HEK293 (cell line): ENCODE results near the gene LY6G6F.

ENCODE experiments used
- CTCF ChIA-PET: fragments of 350-600 bp; formaldehyde crosslinking; extraction: SDS; loops from one replicate; lab custom pipeline; 2021; ENCODE audit warnings: antibody characterized with exemption; lab: Yijun Ruan, JAX
- POLR2A ChIA-PET: fragments of 300-600 bp; formaldehyde crosslinking; extraction: SDS; loops from one replicate; lab custom pipeline; 2020; ENCODE audit warnings: antibody characterized with exemption, inconsistent platforms; lab: Yijun Ruan, JAX
- H3K27ac ChIP-seq: fragments of 200-500 bp; sonication (Bioruptor generic); 2 replicates; pipeline ENCODE4 v1.5.1; 2014; ENCODE audit warnings: low read depth, low read length, control low read depth, inconsistent platforms; ENCODE audit errors: extremely low read depth
- H3K36me3 ChIP-seq, 2 experiments: fragments of 200-500 bp in 1 of 2; sonication (Bioruptor generic) in 1 of 2; 1 replicate in 1 of 2; 2 replicates in 1 of 2; pipeline ENCODE4 v1.5.1; 2014 to 2017; ENCODE audit warnings: inconsistent platforms in 2 of 2, low read length in 2 of 2; ENCODE audit not compliant: control insufficient read depth in 2 of 2, insufficient read depth in 1 of 2
- H3K4me1 ChIP-seq: fragments of 200-500 bp; sonication (Bioruptor generic); 2 replicates; pipeline ENCODE4 v1.5.1; 2014; ENCODE audit warnings: mild to moderate bottlenecking, low read length, inconsistent platforms; ENCODE audit not compliant: control insufficient read depth, insufficient read depth
- H3K4me3 ChIP-seq: 2 replicates; pipeline ENCODE4 v1.5.1; 2011; ENCODE audit warnings: low read depth, mild to moderate bottlenecking, control low read depth, low read length, moderate library complexity
- H3K9me3 ChIP-seq: fragments of 200-500 bp; sonication (Bioruptor generic); 2 replicates; pipeline ENCODE4 v1.5.1; 2014; ENCODE audit warnings: low read depth, low read length, inconsistent platforms; ENCODE audit not compliant: control insufficient read depth, insufficient read depth
- GLIS1 ChIP-seq: fragments of 450-650 bp; formaldehyde crosslinking; IDR thresholded peaks from 2 replicates; pipeline ENCODE4 v1.5.1; 2016; ENCODE audit warnings: missing biosample characterization, missing genetic modification characterization
- GLIS2 ChIP-seq: fragments of 450-650 bp; formaldehyde crosslinking; IDR thresholded peaks from 2 replicates; pipeline ENCODE4 v1.5.1; 2016; ENCODE audit warnings: missing biosample characterization, missing genetic modification characterization
- HIC1 ChIP-seq: fragments of 450-650 bp; formaldehyde crosslinking; IDR thresholded peaks from 2 replicates; pipeline ENCODE4 v1.5.1; 2016; ENCODE audit warnings: missing biosample characterization, missing genetic modification characterization
- HOXD13 ChIP-seq: sonication (generic); formaldehyde crosslinking; IDR thresholded peaks from 2 replicates; pipeline ENCODE4 v1.8.0; 2022; ENCODE audit warnings: missing genetic modification reagents, borderline replicate concordance
- PRDM10 ChIP-seq: fragments of 450-650 bp; formaldehyde crosslinking; IDR thresholded peaks from 2 replicates; pipeline ENCODE4 v1.5.1; 2016; ENCODE audit warnings: missing biosample characterization, missing genetic modification characterization
- REPIN1 ChIP-seq: fragments of 450-650 bp; formaldehyde crosslinking; IDR thresholded peaks from 2 replicates; pipeline ENCODE4 v1.5.1; 2017; ENCODE audit warnings: missing biosample characterization, missing genetic modification characterization, low read depth
- SCRT1 ChIP-seq: fragments of 450-650 bp; formaldehyde crosslinking; IDR thresholded peaks from 2 replicates; pipeline ENCODE4 v1.5.1; 2016; ENCODE audit warnings: missing biosample characterization, missing genetic modification characterization, borderline replicate concordance
- TSHZ1 ChIP-seq: fragments of 450-650 bp; formaldehyde crosslinking; IDR thresholded peaks from 2 replicates; pipeline ENCODE4 v1.5.1; 2016; ENCODE audit warnings: missing biosample characterization, missing genetic modification characterization, borderline replicate concordance
- ZBTB17 ChIP-seq: fragments of 450-650 bp; formaldehyde crosslinking; IDR thresholded peaks from 2 replicates; pipeline ENCODE4 v1.5.1; 2016; ENCODE audit warnings: missing biosample characterization, missing genetic modification characterization
- ZBTB26 ChIP-seq: fragments of 450-650 bp; formaldehyde crosslinking; optimal IDR thresholded peaks from 2 replicates; pipeline ENCODE3; 2016; ENCODE audit warnings: missing biosample characterization, mild to moderate bottlenecking, missing genetic modification characterization
- ZIC2 ChIP-seq: fragments of 450-650 bp; formaldehyde crosslinking; IDR thresholded peaks from 2 replicates; pipeline ENCODE4 v1.5.1; 2016; ENCODE audit warnings: missing biosample characterization, missing genetic modification characterization
- ZNF211 ChIP-seq: fragments of 450-650 bp; formaldehyde crosslinking; IDR thresholded peaks from 2 replicates; pipeline ENCODE4 v1.5.1; 2016; ENCODE audit warnings: low read depth, missing biosample characterization, missing genetic modification characterization
- ZNF510 ChIP-seq: fragments of 450-650 bp; formaldehyde crosslinking; IDR thresholded peaks from 2 replicates; pipeline ENCODE4 v1.5.1; 2018; ENCODE audit warnings: mild to moderate bottlenecking, missing genetic modification characterization, missing biosample characterization; ENCODE audit not compliant: insufficient replicate concordance
- ZNF596 ChIP-seq: fragments of 450-650 bp; IDR thresholded peaks from 2 replicates; pipeline ENCODE4 v1.5.0; 2018; ENCODE audit warnings: missing biosample characterization, mild to moderate bottlenecking, missing genetic modification characterization, moderate library complexity
- ZNF658 ChIP-seq: fragments of 450-650 bp; formaldehyde crosslinking; IDR thresholded peaks from 2 replicates; pipeline ENCODE4; 2016; ENCODE audit warnings: missing biosample characterization, missing genetic modification characterization
- ZNF670 ChIP-seq: fragments of 450-650 bp; formaldehyde crosslinking; IDR thresholded peaks from 2 replicates; pipeline ENCODE4 v1.5.1; 2016; ENCODE audit warnings: missing biosample characterization, missing genetic modification characterization, low read depth
- ZNF76 ChIP-seq: fragments of 450-650 bp; formaldehyde crosslinking; IDR thresholded peaks from 2 replicates; pipeline ENCODE4; 2016; ENCODE audit warnings: low read depth, missing biosample characterization, missing genetic modification characterization, borderline replicate concordance
- ZNF785 ChIP-seq: fragments of 450-650 bp; formaldehyde crosslinking; IDR thresholded peaks from 2 replicates; pipeline ENCODE4 v1.5.1; 2016; ENCODE audit warnings: missing biosample characterization, missing genetic modification characterization
- ZNF792 ChIP-seq: fragments of 450-650 bp; formaldehyde crosslinking; IDR thresholded peaks from 2 replicates; pipeline ENCODE4 v1.5.1; 2016; ENCODE audit warnings: missing biosample characterization, missing genetic modification characterization

LY6G6F gene

GRCh38 chr6:31657406-31658157 is 49.1 kb upstream of the LY6G6F start (continued):
- TF ChIP-seq HOXD13 (CRISPR knock-in tag) (0 out of 2 replicates have a peak, but pooled peaks have one; percentile 17), GLIS2 (no peak), PRDM10 (peak; percentile 84), ZNF792 (tag by site-specific recombination) (no peak), TSHZ1 (no peak), ZNF596 (tag by site-specific recombination) (no peak)

- Histone ChIP-seq H3K9me3 (no peaks in the 10 kb centered on the region), H3K4me1 (peaks cover 5% of the 10 kb centered on the region; the same call in 1 of the 2 replicates), H3K27ac (no peak overlapping the region), H3K4me3 (peak overlapping the region; percentile 2; the same call in 1 of the 2 replicates), H3K36me3 (peaks cover 0 to 46% of the 10 kb centered on the region in 2 experiments; a peak in 2 of 3 replicates)
- TF ChIP-seq ZNF510 (no peak), HIC1 (no peak), ZIC2 (no peak)
- CTCF ChIA-PET = interaction anchor here (0.6 to 1.1 kb wide), 4 partner anchors 23 to 1216 kb away, joined by 3 to 4 read pairs (median 3); partner anchors contain the start of genes LST1 and LY6G5C
- POLR2A ChIA-PET = interaction anchor here (0.9 to 3.2 kb wide), 5 partner anchors 8 to 314 kb away, joined by 3 to 11 read pairs (median 3); partner anchors contain the start of genes DXO, HSPA1B and PRRC2A
Measured at GRCh38 chr6:31658158-31658688, 48.4 kb upstream of the LY6G6F start.

GRCh38 chr6:31658983-31659648 is 47.5 kb upstream of the LY6G6F start:
- Histone ChIP-seq H3K27ac (0 out of 2 replicates have a peak overlapping the region, but pooled peaks have one; percentile 73), H3K4me1 (peaks cover 3% of the 10 kb centered on the region; the same call in 1 of the 2 replicates), H3K4me3 (peak overlapping the region; percentile 67), H3K36me3 (peaks cover 0 to 55% of the 10 kb centered on the region in 2 experiments; a peak in 2 of 3 replicates), H3K9me3 (no peaks in the 10 kb centered on the region)
- POLR2A ChIA-PET = interaction anchor here (0.6 to 3.2 kb wide), 5 partner anchors 12 to 942 kb away, joined by 3 to 12 read pairs (median 8); partner anchors contain the start of gene MDC1
- CTCF ChIA-PET = no interaction called here
- no peak for TF ChIP-seq SCRT1 (tag by site-specific recombination)
- no peak for TF ChIP-seq ZBTB26 (tag by site-specific recombination)
- TF ChIP-seq GLIS1 (tag by site-specific recombination) = no peak
- TF ChIP-seq REPIN1 (tag by site-specific recombination) = no peak
- TF ChIP-seq ZNF785 (tag by site-specific recombination) = no peak
- no peak for TF ChIP-seq ZNF658 (tag by site-specific recombination)
- no peak for TF ChIP-seq ZNF211 (tag by site-specific recombination)
- TF ChIP-seq GLIS2 = no peak
- TF ChIP-seq ZNF76 (tag by site-specific recombination) = no peak
- no peak for TF ChIP-seq ZBTB17
- no peak for TF ChIP-seq ZNF670 (tag by site-specific recombination)
